Ectodermal cell (in vitro differentiated cells): ENCODE data around the gene APPL2.

ENCODE experiments used
- H3K27ac ChIP-seq: 2 replicates; pipeline ENCODE4 v1.7.0; 2013; ENCODE audit warnings: mild to moderate bottlenecking, low read depth, low read length; ENCODE audit not compliant: insufficient read depth, poor library complexity, severe bottlenecking
- H3K27me3 ChIP-seq: 2 replicates; pipeline ENCODE4 v1.7.0; 2013; ENCODE audit warnings: mild to moderate bottlenecking, low read length; ENCODE audit not compliant: insufficient read depth, control insufficient read depth, poor library complexity, severe bottlenecking
- H3K36me3 ChIP-seq: one replicate; pipeline ENCODE4 v1.7.0; 2013; ENCODE audit warnings: low read length; ENCODE audit not compliant: control insufficient read depth, insufficient read depth
- H3K4me1 ChIP-seq: one replicate; pipeline ENCODE4 v1.7.0; 2013; ENCODE audit warnings: low read length; ENCODE audit not compliant: control insufficient read depth, insufficient read depth
- H3K4me3 ChIP-seq: 2 replicates; pipeline ENCODE4 v1.7.0; 2013; ENCODE audit warnings: low read depth, low read length, control low read depth; ENCODE audit not compliant: insufficient read depth
- H3K9me3 ChIP-seq: 2 replicates; pipeline ENCODE4 v1.7.0; 2013; ENCODE audit warnings: mild to moderate bottlenecking, low read length, moderate library complexity; ENCODE audit not compliant: control insufficient read depth
- WGBS, 2 experiments: methylation state at CpG; one replicate each; pipeline ENCODE4 v1.1.7; 2013; ENCODE audit warnings: missing lambda C conversion rate in 2 of 2; 5-methylcytosine and 5-hydroxymethylcytosine counted together

Gene APPL2

GRCh38 chr12:105218434-105218833, 17.5 kb downstream of the APPL2 start:
- Histone ChIP-seq H3K27ac (no peak overlapping the region), H3K36me3 (peaks cover 5% of the 10 kb centered on the region), H3K9me3 (no peaks in the 10 kb centered on the region), H3K4me1 (no peaks in the 10 kb centered on the region), H3K4me3 (no peak overlapping the region), H3K27me3 (no peaks in the 10 kb centered on the region)
- 86 to 87% methylated on average over 7 of the region's 7 CpGs for WGBS, 2 experiments

DNA sequence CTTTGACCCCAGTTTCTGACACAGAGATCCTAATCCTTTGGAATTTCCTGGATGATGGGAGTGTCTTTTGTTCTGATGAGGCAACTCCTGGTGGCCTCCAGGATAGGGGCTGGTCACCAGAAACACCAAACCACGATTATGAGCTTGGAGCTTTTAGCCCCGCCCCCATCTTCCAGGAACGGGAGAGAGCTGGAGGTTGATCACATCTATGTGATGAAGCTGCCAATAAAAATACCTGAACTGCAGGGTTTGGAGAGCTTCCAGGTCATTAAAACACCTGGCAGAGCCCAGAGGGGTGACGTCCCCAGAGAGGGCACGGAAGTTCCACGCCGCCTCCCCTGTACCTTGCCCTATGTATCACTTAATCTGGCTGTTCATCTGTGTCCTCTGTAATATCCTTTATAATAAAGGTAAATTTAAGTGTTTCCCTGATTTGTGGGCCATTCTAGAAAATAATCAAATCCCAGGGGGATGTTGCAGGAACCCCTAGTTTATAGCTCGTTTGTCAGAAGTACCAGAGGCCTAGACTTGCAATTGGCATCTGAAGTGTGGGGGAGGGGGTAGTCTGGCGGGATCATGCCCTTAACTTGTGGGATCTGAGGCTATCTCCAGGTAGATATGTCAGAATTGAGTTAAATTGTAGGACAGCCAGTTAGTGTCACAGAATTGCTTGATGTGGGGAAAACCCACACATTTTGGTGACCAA, 21.2 kb downstream of the APPL2 start:
- H3K4me3 ChIP-seq: no peak overlapping the region
- H3K27me3 ChIP-seq: no peaks in the 10 kb centered on the region
- no peaks in the 10 kb centered on the region for H3K4me1 ChIP-seq
- peaks cover 5% of the 10 kb centered on the region for H3K36me3 ChIP-seq
- no peaks in the 10 kb centered on the region for H3K9me3 ChIP-seq
- H3K27ac ChIP-seq: no peak overlapping the region
- 93 to 95% methylated on average over 9 of the region's 9 CpGs for WGBS, 2 experiments

DNA sequence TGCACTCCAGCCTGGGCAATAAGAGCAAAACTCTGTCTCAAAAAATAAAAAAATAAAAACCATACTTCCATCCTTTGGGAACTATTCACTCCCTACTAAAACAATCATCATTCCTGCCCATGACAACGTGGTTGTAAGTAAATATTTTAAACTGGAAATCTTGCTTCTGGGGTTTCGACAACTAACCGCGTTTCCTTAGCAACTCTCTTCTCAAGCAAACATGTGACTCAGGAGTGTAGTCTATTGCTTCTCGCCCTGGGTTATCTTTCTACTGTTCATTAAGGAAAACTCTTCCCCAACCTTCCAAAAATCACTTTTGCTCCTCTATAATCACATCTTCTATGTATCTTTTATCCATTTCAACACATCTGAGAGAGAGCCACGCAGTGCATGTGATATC, 21.8 kb downstream of the APPL2 start:
- 93 to 100% methylated on average over 6 of the region's 6 CpGs for WGBS, 2 experiments
- Histone ChIP-seq H3K4me1 (no peaks in the 10 kb centered on the region), H3K4me3 (no peak overlapping the region)

DNA sequence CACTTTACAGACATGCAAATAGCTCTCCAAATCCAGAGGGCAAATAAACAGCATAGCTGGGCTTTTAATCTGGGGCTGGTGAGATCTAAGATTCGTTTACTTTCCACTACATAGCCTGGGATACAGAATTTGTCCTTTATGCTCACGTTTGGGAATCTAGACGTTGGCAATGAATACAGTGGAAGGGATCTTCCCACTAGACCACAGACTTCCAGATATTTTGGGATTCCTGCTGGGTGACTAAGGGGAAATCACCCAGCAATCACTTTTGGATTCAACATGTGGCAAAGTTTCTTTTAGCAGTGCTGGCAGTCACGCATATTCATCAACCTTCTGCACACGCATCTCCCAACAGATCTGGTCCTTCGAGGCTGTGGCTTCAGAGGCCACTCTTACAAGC, 23.5 kb downstream of the APPL2 start:
- H3K36me3 ChIP-seq: peaks cover 5% of the 10 kb centered on the region
- no peaks in the 10 kb centered on the region for H3K9me3 ChIP-seq
- no peak overlapping the region for H3K27ac ChIP-seq
- 90 to 95% methylated on average over 6 of the region's 6 CpGs for WGBS, 2 experiments
- no peak overlapping the region for H3K4me3 ChIP-seq
- no peaks in the 10 kb centered on the region for H3K4me1 ChIP-seq
- H3K27me3 ChIP-seq: no peaks in the 10 kb centered on the region

More for the DNA sequence above, 21.8 kb downstream of the APPL2 start:
- Histone ChIP-seq H3K27me3 (no peaks in the 10 kb centered on the region), H3K36me3 (peaks cover 5% of the 10 kb centered on the region), H3K27ac (no peak overlapping the region), H3K9me3 (no peaks in the 10 kb centered on the region)

- no peak overlapping the region for H3K4me3 ChIP-seq
- H3K4me1 ChIP-seq: no peaks in the 10 kb centered on the region
- no peaks in the 10 kb centered on the region for H3K9me3 ChIP-seq
- 94 to 99% methylated on average over 3 of the region's 3 CpGs for WGBS, 2 experiments
- no peaks in the 10 kb centered on the region for H3K27me3 ChIP-seq
- H3K27ac ChIP-seq: no peak overlapping the region
- H3K36me3 ChIP-seq: peaks cover 9% of the 10 kb centered on the region
Observed at GRCh38 chr12:105209091-105209490, 26.9 kb downstream of the APPL2 start.

- Histone ChIP-seq H3K4me1 (no peaks in the 10 kb centered on the region), H3K36me3 (peaks cover 13% of the 10 kb centered on the region), H3K4me3 (no peak overlapping the region), H3K27me3 (no peaks in the 10 kb centered on the region), H3K9me3 (no peaks in the 10 kb centered on the region), H3K27ac (no peak overlapping the region)
- 96 to 97% methylated on average over 15 to 16 of the region's 16 CpGs for WGBS, 2 experiments
Observed at GRCh38 chr12:105206686-105207374, 29.1 kb downstream of the APPL2 start.

- WGBS, 2 experiments: 93 to 97% methylated on average over 10 of the region's 10 CpGs
- Histone ChIP-seq H3K4me1 (no peaks in the 10 kb centered on the region), H3K27ac (no peak overlapping the region), H3K36me3 (peaks cover 16% of the 10 kb centered on the region), H3K9me3 (no peaks in the 10 kb centered on the region), H3K27me3 (no peaks in the 10 kb centered on the region), H3K4me3 (no peak overlapping the region)
Observed at GRCh38 chr12:105205322-105206048, 30.5 kb downstream of the APPL2 start.

DNA sequence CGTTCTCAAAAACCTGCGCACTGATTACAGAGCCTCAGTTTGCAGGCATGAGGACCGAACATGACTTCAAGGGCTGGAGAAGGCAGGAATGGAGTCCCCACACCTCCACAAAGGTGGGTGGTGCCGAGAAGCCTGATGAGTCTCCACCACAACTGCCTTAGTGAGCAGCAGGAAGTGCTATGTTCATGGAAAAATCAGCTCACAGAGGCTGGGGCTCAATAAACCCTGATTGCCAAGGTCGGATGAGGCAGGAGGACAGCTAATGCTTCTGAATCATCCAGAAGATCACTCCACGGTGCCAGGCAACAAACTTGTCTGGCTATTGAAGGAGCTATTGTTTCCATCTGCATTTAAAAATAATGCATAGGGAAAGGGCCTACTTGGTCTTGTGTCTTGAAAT, 31.1 kb downstream of the APPL2 start:
- no peak overlapping the region for H3K4me3 ChIP-seq
- no peak overlapping the region for H3K27ac ChIP-seq
- H3K36me3 ChIP-seq: peaks cover 16% of the 10 kb centered on the region
- 90 to 95% methylated on average over 6 of the region's 6 CpGs for WGBS, 2 experiments
- no peaks in the 10 kb centered on the region for H3K27me3 ChIP-seq
- H3K9me3 ChIP-seq: no peaks in the 10 kb centered on the region
- H3K4me1 ChIP-seq: no peaks in the 10 kb centered on the region

DNA sequence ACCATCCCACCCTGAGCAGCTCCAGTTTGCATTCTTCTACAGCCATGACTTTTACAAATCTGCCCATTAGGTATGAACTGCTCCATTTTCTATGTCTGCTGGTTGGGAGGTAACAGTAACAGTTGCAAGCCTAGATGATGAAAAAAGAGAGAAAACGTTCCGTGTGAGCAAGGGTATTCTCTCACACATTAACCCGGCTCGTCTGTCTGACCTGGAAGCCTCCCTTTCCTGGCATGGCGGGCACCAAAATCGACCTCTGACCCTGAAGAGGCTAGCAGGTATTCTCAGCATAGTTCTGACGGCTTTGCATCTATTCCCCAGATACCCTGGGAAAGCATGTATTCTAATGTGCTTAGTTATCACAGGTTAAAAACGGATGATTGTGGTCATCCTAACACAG, 31.8 kb downstream of the APPL2 start:
- H3K4me1 ChIP-seq: no peaks in the 10 kb centered on the region
- WGBS, 2 experiments: 93 to 94% methylated on average over 8 of the region's 8 CpGs
- H3K36me3 ChIP-seq: peaks cover 16% of the 10 kb centered on the region

DNA sequence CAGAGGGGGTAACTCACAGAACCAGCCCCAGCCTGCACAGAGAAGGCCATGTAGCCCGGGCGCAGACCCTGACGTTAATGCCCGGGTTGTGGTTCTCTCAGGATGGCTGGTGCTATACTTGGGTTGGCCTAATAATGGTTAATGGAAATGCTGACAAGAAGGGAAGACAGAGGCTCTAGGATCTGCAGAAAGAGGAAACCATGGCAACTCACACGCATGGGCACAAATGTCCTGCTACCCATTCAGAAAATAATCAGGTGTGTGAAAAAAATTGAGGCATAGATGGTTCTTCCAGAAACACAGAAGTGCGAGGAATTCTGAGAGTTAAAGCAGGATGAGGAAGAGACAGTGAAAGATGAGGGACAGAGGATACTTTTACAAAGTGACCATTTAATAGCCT, 33.8 kb downstream of the APPL2 start:
- no peaks in the 10 kb centered on the region for H3K9me3 ChIP-seq
- WGBS, 2 experiments: 94 to 97% methylated on average over 6 of the region's 6 CpGs
- no peak overlapping the region for H3K27ac ChIP-seq
- no peaks in the 10 kb centered on the region for H3K4me1 ChIP-seq
- H3K4me3 ChIP-seq: no peak overlapping the region
- no peaks in the 10 kb centered on the region for H3K27me3 ChIP-seq
- H3K36me3 ChIP-seq: peaks cover 23% of the 10 kb centered on the region

More for the DNA sequence above, 31.8 kb downstream of the APPL2 start:
- no peaks in the 10 kb centered on the region for H3K9me3 ChIP-seq
- no peak overlapping the region for H3K4me3 ChIP-seq
- no peaks in the 10 kb centered on the region for H3K27me3 ChIP-seq
- H3K27ac ChIP-seq: no peak overlapping the region
